ENCODE data around the gene DCXR. TPM values are rescaled to one million over a fixed set of nuclear protein-coding genes. Genes with fewer than 3 reads are reported as not detected.

The DCXR gene
- total and polyA plus RNA-seq, 2 of the 13 experiments (the other 11 are each of a cell fraction or from before 2014, with no cell fraction given), result 287 to 311 TPM

DNA sequence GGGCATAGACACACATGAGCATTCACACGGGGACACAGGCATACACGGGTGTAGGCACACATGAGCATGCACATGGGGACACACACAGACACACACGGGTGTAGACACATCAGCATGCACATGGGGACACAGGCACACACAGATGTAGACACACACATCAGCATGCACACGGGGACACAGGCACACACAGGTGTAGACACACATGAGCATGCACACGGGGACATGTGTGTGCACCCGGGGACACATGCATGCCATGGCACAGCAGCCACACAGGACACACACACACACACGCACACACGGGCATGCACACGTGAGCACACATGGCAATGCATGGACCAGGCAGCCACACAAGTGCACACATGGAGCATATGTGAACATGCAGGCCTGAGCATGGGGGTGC lies 5.2 kb upstream of the DCXR start:
- Histone ChIP-seq H4K20me1 (ENCODE audit: insufficient read depth, low read length) (no peaks in the 10 kb centered on the region), H3K4me1 (ENCODE audit: insufficient read depth, low read length) (peaks cover 58% of the 10 kb centered on the region), H2AFZ (ENCODE audit: low read length) (no peak overlapping the region), H3K79me2 (ENCODE audit: insufficient read depth, low read length) (no peaks in the 10 kb centered on the region), H3K9ac (ENCODE audit: insufficient read depth, low read depth, low read length) (no peak overlapping the region), H3K27me3 (ENCODE audit: control insufficient read depth in 1 of 2, insufficient read depth in 2 of 2, low read length in 2 of 2) (no peaks in the 10 kb centered on the region), H3K4me2 (ENCODE audit: low read depth, low read length) (no peak overlapping the region), H3K9me3 (ENCODE audit: low read length) (no peaks in the 10 kb centered on the region), H3K36me3 (replicated peaks in 1 of 2; ENCODE audit: control insufficient read depth in 1 of 2, insufficient read depth in 2 of 2, low read length in 2 of 2) (peaks cover 2 to 10% of the 10 kb centered on the region in 2 experiments; a peak in 3 of 5 replicates), H3K27ac (ENCODE audit: extremely low read length, insufficient read depth, low read length) (no peak overlapping the region), H3K4me3 (replicated peaks in 1 of 3; ENCODE audit: insufficient read depth in 1 of 3, low read depth in 2 of 3, low read length in 3 of 3) (no peak overlapping the region)
- intact Hi-C loops (cut with micrococcal nuclease; ENCODE audit: unreplicated experiment) (no loop called here), in situ Hi-C loops (cut with HindIII; ENCODE audit: extremely low pct_ligation_motif_present, low pct_unique_long_range_greater_than_20kb) (no loop called here)
- ChIA-PET CTCF (ENCODE audit: low intra/inter-chr PET ratio, low total read pairs) (no interaction called here), POLR2A (interaction anchor here (0.6 to 2.6 kb wide), 2 partner anchors 14 to 188 kb away, joined by 3 to 12 read pairs; no protein-coding TSS in a partner anchor)
- peak; percentile 4; the same call in 1 of the 3 replicates for ATAC-seq
- DNase-seq (ENCODE audit: low spot score), result no peak
- WGBS (ENCODE audit: low lambda C conversion rate), result 82% methylated on average over 7 of the region's 9 CpGs
- BruUV-seq (replicated peaks), result no TSS peak
- no peak for FAIRE-seq
- TF ChIP-seq ARNT2 (CRISPR knock-in tag; IDR thresholded peaks at IDR 0.05; ENCODE audit: low read depth) (no peak), SMC3 (IDR thresholded peaks at IDR 0.05; ENCODE audit: low read length) (no peak), ARNTL (CRISPR knock-in tag; IDR thresholded peaks at IDR 0.05) (no peak), ZBTB7A (CRISPR knock-in tag; IDR thresholded peaks at IDR 0.05) (0 out of 2 replicates have a peak, but pooled peaks have one; percentile 33), NRL (CRISPR knock-in tag; IDR thresholded peaks at IDR 0.05; ENCODE audit: borderline replicate concordance) (0 out of 2 replicates have a peak, but pooled peaks have one; percentile 26), FOXJ3 (CRISPR knock-in tag; IDR thresholded peaks at IDR 0.05; ENCODE audit: borderline replicate concordance) (no peak), SETDB1 (CRISPR knock-in tag; IDR thresholded peaks at IDR 0.05; ENCODE audit: borderline replicate concordance) (no peak), POLR2A (IDR thresholded peaks at IDR 0.05; ENCODE audit: insufficient read depth in 1 of 2, low read depth in 2 of 2, low read length in 2 of 2) (peak in 1 of 2 experiments; percentile 26; a peak in 1 of 4 replicates)
- TF ChIP-seq, protein P1, sequence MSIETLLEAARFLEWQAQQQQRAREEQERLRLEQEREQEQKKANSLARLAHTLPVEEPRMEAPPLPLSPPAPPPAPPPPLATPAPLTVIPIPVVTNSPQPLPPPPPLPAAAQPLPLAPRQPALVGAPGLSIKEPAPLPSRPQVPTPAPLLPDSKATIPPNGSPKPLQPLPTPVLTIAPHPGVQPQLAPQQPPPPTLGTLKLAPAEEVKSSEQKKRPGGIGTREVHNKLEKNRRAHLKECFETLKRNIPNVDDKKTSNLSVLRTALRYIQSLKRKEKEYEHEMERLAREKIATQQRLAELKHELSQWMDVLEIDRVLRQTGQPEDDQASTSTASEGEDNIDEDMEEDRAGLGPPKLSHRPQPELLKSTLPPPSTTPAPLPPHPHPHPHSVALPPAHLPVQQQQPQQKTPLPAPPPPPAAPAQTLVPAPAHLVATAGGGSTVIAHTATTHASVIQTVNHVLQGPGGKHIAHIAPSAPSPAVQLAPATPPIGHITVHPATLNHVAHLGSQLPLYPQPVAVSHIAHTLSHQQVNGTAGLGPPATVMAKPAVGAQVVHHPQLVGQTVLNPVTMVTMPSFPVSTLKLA (IDR thresholded peaks at IDR 0.05), result peak; percentile 82
- TF ChIP-seq, protein P2, sequence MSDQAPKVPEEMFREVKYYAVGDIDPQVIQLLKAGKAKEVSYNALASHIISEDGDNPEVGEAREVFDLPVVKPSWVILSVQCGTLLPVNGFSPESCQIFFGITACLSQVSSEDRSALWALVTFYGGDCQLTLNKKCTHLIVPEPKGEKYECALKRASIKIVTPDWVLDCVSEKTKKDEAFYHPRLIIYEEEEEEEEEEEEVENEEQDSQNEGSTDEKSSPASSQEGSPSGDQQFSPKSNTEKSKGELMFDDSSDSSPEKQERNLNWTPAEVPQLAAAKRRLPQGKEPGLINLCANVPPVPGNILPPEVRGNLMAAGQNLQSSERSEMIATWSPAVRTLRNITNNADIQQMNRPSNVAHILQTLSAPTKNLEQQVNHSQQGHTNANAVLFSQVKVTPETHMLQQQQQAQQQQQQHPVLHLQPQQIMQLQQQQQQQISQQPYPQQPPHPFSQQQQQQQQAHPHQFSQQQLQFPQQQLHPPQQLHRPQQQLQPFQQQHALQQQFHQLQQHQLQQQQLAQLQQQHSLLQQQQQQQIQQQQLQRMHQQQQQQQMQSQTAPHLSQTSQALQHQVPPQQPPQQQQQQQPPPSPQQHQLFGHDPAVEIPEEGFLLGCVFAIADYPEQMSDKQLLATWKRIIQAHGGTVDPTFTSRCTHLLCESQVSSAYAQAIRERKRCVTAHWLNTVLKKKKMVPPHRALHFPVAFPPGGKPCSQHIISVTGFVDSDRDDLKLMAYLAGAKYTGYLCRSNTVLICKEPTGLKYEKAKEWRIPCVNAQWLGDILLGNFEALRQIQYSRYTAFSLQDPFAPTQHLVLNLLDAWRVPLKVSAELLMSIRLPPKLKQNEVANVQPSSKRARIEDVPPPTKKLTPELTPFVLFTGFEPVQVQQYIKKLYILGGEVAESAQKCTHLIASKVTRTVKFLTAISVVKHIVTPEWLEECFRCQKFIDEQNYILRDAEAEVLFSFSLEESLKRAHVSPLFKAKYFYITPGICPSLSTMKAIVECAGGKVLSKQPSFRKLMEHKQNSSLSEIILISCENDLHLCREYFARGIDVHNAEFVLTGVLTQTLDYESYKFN (CRISPR knock-in tag; conservative IDR thresholded peaks at IDR 0.05), result no peak
